ENCODE measurements around the gene ORC2. TPM values are rescaled to one million over a fixed set of nuclear protein-coding genes. Genes with fewer than 3 reads are reported as not detected.
"Not testable (repeated sequence)": the region's sequence is repeated elsewhere in the genome, so short reads cannot be mapped to it uniquely, and the experiment has no call there.

The ORC2 gene
- total RNA-seq, 4 donors from 2014 or later: 17.8 to 32.3 (median 20.1) TPM

GRCh38 chr2:200968735-200969134 lies 5.3 kb upstream of the ORC2 start:
- 76 to 86% methylated on average over 2 of the region's 2 CpGs for WGBS, 2 donors
- Histone ChIP-seq H3K27me3 (no peaks in the 10 kb centered on the region), H3K36me3 (no peaks in the 10 kb centered on the region), H3K4me3 (no peak overlapping the region), H3K27ac (peak overlapping the region; percentile 24 to 73 (median 62)), H3K4me1 (peaks cover 0 to 30% (median 5%) of the 10 kb centered on the region in 4 donors), H3K9me3 (no peaks in the 10 kb centered on the region)
- TF ChIP-seq EP300 (IDR thresholded peaks at IDR 0.05): no peak
- no peak for TF ChIP-seq POLR2A (IDR thresholded peaks at IDR 0.05)
- TF ChIP-seq CTCF (IDR thresholded peaks at IDR 0.05): no peak
- DNase-seq (ENCODE audit: low spot score in 2 of 2): no peak

GRCh38 chr2:200968162-200968561 lies 4.7 kb upstream of the ORC2 start:
- no peaks in the 10 kb centered on the region for H3K36me3 ChIP-seq
- WGBS, 2 donors: 50 to 60% methylated on average over 1 of the region's 1 CpG
- H3K27ac ChIP-seq: peak overlapping the region; percentile 24 to 73 (median 62)
- no peaks in the 10 kb centered on the region for H3K9me3 ChIP-seq
- no peak overlapping the region for H3K4me3 ChIP-seq
- peaks cover 0 to 30% (median 5%) of the 10 kb centered on the region in 4 donors for H3K4me1 ChIP-seq
- no peak for DNase-seq (ENCODE audit: low spot score in 2 of 2)
- no peak for TF ChIP-seq POLR2A (IDR thresholded peaks at IDR 0.05)
- TF ChIP-seq CTCF (IDR thresholded peaks at IDR 0.05): no peak
- no peak for TF ChIP-seq EP300 (IDR thresholded peaks at IDR 0.05)
- H3K27me3 ChIP-seq: no peaks in the 10 kb centered on the region

GRCh38 chr2:200966770-200967169 lies 3.3 kb upstream of the ORC2 start:
- Histone ChIP-seq H3K4me3 (no peak overlapping the region), H3K36me3 (no peaks in the 10 kb centered on the region), H3K4me1 (peaks cover 0 to 41% (median 16%) of the 10 kb centered on the region in 4 donors), H3K27me3 (no peaks in the 10 kb centered on the region), H3K27ac (no peak overlapping the region), H3K9me3 (no peaks in the 10 kb centered on the region)
- no peak for TF ChIP-seq POLR2A (IDR thresholded peaks at IDR 0.05)
- no peak for DNase-seq (ENCODE audit: low spot score in 2 of 2)
- WGBS, 2 donors: 57 to 66% methylated on average over 4 of the region's 4 CpGs

GRCh38 chr2:200964498-200964897 lies 1.0 kb upstream of the ORC2 start:
- Histone ChIP-seq H3K27me3 (no peaks in the 10 kb centered on the region), H3K4me1 (peaks cover 0 to 56% (median 22%) of the 10 kb centered on the region in 4 donors), H3K36me3 (peaks cover 0 to 5% (median 0%) of the 10 kb centered on the region in 3 donors), H3K4me3 (peak overlapping the region in 3 of 4 donors; percentile 76 to 82 (median 77)), H3K9me3 (no peaks in the 10 kb centered on the region), H3K27ac (peak overlapping the region in 2 of 4 donors; percentile 83 to 89)
- TF ChIP-seq CTCF (IDR thresholded peaks at IDR 0.05) (no peak), EP300 (IDR thresholded peaks at IDR 0.05) (no peak), POLR2A (IDR thresholded peaks at IDR 0.05) (no peak)
- DNase-seq (ENCODE audit: low spot score in 2 of 2): no peak
- 82 to 87% methylated on average over 6 of the region's 6 CpGs for WGBS, 2 donors

GRCh38 chr2:200963918-200964252 lies 425 bp upstream of the ORC2 start:
- Histone ChIP-seq H3K4me3 (peak overlapping the region; percentile 76 to 89 (median 80)), H3K4me1 (peaks cover 0 to 57% (median 22%) of the 10 kb centered on the region in 4 donors), H3K27ac (peak overlapping the region; percentile 64 to 89 (median 81))
- H3K36me3 ChIP-seq; DNase-seq (ENCODE audit: low spot score in 2 of 2); H3K9me3 ChIP-seq; H3K27me3 ChIP-seq: not testable (repeated sequence)
- WGBS, 2 donors: 1 to 3% methylated on average over 21 of the region's 21 CpGs

- H3K27ac ChIP-seq: peak overlapping the region in 3 of 4 donors; percentile 79 to 89 (median 83)
- peaks cover 0 to 46% (median 19%) of the 10 kb centered on the region in 4 donors for H3K4me1 ChIP-seq
- no peaks in the 10 kb centered on the region for H3K9me3 ChIP-seq
- peaks cover 0 to 5% (median 0%) of the 10 kb centered on the region in 3 donors for H3K36me3 ChIP-seq
- WGBS, 2 donors: 6 to 9% methylated on average over 7 of the region's 7 CpGs
- H3K27me3 ChIP-seq: no peaks in the 10 kb centered on the region
- no peak for DNase-seq (ENCODE audit: low spot score in 2 of 2)
- H3K4me3 ChIP-seq: peak overlapping the region; percentile 76 to 89 (median 80)
- TF ChIP-seq EP300 (IDR thresholded peaks at IDR 0.05) (no peak), POLR2A (IDR thresholded peaks at IDR 0.05) (no peak), CTCF (IDR thresholded peaks at IDR 0.05) (no peak)
These were observed 693 bp downstream of the ORC2 start for GRCh38 chr2:200962811-200963123.
